ENCODE results near the gene AGL.
"Not testable (repeated sequence)": the region's sequence is repeated elsewhere in the genome, so short reads cannot be mapped to it uniquely, and the experiment has no call there.

The AGL gene

GRCh38 chr1:99852648-99853047 lies 2.5 kb downstream of the AGL start:
- no peak for FAIRE-seq

- FAIRE-seq = no peak
Observed at GRCh38 chr1:99855914-99856450, 5.8 kb downstream of the AGL start.

DNA sequence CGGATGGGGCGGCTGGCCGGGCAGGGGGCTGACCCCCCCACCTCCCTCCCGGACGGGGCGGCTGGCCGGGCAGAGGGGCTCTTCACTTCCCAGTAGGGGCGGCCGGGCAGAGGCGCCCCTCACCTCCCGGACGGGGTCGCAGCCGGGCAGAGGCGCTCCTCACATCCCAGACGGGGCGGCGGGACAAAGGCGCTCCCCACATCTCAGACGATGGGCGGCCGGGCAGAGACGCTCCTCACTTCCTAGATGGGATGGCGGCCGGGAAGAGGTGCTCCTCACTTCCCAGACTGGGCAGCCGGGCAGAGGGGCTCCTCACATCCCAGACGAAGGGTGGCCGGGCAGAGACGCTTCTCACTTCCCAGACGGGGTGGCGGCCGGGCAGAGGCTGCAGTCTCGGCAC lies 6.9 kb downstream of the AGL start:
- FAIRE-seq = not testable (repeated sequence)

GRCh38 chr1:99858286-99858685 lies 8.1 kb downstream of the AGL start:
- FAIRE-seq = no peak

- no peak for FAIRE-seq
Observed at GRCh38 chr1:99858881-99859280, 8.7 kb downstream of the AGL start.

- FAIRE-seq = no peak
Observed at GRCh38 chr1:99860703-99861102, 10.5 kb downstream of the AGL start.

- no peak for FAIRE-seq
Observed at GRCh38 chr1:99867682-99868081, 17.5 kb downstream of the AGL start.

GRCh38 chr1:99869304-99869703 lies 19.1 kb downstream of the AGL start:
- no peak for FAIRE-seq

GRCh38 chr1:99869723-99870122 lies 19.6 kb downstream of the AGL start:
- no peak for FAIRE-seq

DNA sequence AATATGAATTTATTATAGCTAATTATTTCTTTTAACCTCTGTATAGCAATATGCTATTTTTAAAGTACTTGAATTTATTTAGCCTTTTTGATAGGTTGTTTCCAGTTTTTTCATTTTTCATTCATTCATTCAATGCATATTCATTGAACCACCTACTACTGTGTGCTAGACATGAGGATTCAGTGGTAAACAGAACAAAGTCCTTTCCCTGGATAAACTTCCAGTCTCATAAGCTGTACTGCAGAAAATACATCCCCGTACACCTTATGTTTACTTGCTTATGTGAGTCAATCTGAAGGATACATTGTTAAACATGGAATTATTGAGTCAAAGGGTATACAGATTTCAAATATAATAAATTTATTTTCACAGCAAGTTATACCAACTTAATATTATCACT lies 21.9 kb downstream of the AGL start:
- FAIRE-seq = no peak

DNA sequence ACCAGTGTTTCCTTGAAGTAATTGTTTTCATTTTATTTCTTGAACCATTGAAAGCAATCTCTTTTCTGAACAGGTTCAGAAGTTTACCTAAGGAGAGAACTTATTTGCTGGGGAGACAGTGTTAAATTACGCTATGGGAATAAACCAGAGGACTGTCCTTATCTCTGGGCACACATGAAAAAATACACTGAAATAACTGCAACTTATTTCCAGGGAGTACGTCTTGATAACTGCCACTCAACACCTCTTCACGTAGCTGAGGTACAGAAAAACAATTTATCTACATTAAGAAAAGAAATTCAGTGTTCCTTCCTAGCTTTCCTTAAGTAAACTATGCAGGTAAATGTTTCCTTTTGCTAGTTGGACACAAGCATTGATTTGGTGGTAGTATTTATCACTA lies 27.4 kb downstream of the AGL start:
- FAIRE-seq = no peak

- FAIRE-seq = no peak
Observed at GRCh38 chr1:99886179-99886578, 36.0 kb downstream of the AGL start.

DNA sequence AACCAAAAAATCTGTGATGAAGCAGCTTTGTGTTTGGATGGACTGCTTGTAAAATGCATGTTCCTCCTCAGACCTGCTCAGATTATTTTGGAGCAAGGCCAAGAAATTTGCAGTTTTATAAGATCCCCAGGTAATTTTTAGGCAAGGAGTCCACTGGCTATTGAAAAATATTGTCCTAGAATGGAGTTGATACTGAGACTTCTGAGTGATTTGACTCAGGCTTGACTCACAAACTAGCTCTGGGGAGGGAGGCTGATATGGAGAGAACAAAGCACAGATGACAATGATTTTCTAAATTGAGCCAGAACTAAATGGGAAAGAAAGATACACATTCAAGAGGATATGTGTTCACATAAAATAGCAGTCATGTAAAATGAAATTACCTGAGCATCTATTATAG lies 36.7 kb downstream of the AGL start:
- FAIRE-seq = no peak

DNA sequence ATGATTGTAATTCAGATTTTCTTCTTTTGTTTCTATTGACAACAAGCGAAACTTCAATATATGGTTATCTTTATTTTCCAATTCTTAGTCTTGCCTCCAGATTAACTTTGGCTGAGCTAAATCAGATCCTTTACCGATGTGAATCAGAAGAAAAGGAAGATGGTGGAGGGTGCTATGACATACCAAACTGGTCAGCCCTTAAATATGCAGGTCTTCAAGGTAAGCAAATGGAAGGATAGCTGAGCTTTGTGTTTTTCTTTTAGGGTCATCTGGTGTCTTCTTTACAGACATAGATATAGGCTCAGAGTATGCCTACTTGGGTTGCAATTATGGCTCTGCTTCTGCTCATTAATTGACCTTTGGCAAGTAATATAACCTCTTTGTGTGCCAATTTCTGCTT lies 37.7 kb downstream of the AGL start:
- no peak for FAIRE-seq

DNA sequence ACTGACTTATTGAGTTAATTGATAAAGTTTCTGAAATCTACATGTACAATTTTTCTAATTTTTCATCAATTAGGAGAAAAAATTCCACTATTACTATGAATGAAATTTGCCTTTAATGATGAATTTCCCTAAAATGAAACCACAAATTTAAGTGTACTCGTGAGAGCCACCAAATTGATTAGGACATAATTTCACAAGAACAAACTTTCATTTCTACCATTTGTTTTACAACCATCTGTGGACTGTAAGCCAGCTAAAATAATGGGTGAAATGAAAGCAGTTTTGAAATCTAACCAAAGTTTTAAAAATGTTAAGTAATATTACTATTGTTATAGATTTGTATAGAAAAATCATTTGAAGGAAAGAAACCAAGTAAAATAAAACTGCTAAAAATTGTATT lies 41.8 kb downstream of the AGL start:
- FAIRE-seq = no peak

DNA sequence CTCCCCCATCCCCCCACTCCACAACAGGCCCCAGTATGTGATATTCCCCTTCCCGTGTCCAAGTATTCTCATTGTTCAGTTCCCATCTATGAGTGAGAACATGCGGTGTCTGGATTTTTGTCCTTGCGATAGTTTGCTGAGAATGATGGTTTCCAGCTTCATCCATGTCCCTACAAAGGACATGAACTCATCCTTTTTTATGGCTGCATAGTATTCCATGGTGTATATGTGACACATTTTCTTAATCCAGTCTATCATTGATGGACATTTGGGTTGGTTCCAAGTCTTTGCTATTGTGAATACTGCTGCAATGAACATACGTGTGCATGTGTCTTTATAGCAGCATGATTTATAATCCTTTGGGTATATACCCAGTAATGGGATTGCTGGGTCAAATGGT lies 53.1 kb downstream of the AGL start:
- FAIRE-seq = not testable (repeated sequence)

DNA sequence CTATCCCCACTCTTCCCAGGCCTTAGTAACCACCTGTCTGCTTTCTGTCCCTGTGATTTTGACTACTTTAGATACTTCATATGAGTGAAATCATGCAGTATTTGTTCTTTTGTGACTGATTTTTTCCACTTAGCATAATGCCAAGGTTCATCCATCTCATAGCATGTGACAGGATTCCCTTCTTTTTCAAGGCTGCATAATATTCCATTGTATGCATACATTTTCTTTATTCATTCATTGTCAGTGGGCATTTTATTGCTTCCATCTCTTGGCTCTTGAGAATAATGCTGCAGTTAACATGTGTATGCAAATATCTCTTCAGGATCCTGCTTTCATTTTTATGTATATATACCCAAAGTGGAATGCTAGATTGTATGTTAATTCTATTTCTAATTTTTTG lies 56.4 kb downstream of the AGL start:
- no peak for FAIRE-seq

GRCh38 chr1:99917214-99917613 lies 67.1 kb downstream of the AGL start:
- no peak for FAIRE-seq

DNA sequence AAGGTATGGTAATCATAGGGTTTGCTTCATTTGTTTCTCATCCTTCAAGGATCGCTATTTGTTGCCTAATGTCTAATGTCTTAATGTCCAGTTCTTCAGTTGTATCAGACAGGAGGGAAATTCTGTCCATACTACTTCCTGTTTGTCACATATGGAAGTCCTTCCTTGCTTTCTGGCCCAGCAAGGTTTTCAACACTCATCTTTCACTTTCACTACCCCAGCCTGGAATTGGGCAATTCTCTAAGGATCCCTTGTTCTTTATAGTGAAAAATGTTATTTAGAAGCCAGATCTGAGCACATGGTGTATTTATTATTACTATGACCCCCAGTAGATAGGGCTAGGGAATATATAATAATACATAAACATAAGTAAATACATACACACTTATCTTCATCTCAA lies 69.1 kb downstream of the AGL start:
- FAIRE-seq = no peak

DNA sequence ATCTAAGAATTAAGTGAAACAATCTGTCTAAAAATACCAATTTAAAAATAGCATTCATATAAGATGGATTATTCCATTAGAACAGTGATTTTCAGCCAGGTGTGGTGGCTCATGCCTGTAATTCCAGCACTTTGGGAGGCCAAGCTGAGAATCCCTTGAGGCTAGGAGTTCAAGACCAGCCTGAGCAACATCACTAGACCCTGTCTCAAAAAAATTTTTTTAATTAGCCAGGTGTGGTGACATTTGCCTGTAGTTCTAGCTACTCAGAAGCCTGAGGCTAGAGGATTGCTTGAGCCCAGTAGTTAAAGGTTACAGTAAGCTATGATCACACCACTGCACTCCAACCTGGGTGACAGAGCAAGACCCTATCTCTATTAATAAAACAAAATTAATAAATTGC lies 84.6 kb downstream of the AGL start:
- no peak for FAIRE-seq

DNA sequence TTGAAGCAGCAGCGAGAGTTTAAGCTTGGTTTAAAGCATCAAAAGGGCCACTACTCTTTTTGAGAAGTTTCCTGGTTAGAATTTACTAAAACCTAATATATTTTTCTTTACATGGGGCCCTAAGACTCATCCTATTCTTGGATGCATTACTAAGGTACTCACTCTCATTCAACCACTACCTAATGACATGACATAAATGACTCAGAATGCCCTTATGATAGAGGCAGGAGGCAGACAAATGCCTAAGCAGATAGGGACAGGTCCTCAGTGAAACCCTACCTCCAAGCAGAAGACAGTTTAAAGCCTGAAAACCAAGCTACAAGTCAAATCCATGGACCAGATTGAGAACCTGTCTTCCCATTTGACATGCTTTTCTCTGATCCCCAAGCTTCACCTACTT lies 85.4 kb downstream of the AGL start:
- FAIRE-seq = no peak

GRCh38 chr1:99936071-99936470 lies 85.9 kb downstream of the AGL start:
- no peak for FAIRE-seq

DNA sequence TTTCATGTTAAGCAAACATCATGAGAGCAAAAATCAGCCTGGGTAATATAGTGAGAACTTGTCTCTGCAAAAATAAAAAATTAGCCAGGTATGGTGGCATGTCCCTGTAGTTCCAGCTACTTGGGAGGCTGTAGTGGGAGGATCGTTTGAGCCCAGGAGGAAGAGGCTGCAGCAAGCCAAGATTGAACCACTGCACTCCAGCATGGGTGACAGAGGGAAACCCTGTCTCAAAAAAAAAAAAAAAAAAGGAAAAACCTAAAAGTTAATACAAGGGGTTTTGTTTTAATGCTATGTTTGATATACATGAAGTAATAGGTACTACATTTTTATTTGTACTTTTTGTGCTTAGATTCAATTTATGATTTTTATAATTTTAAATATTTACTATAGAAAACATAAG lies 92.6 kb downstream of the AGL start:
- no peak for FAIRE-seq

DNA sequence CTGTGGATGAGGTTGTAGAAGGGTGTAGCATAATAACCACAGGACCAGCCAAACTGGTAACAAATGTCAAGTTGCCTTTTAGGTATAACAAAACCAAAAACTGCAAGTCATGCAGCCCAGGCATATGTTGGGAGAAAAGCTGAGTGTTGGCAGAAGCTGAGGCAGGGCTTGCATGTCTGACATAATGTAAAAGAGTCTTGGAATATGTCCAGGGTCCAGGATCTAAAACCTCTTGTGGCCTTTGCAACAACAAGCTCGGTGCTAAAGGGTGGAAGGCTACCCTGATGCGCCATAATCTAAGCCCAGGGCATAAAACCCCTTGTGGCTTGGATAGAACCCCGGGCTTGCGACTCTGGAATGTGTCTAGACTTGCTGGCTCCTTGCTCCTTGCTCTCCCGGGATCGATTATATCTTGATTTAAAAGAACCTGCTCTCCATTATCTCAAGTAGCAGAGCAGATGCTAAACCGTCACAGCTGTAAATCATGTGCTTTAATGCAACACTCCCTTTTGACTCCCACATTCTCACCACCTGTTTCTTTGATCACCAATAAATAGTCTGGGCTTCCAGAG lies 93.1 kb downstream of the AGL start:
- no peak for FAIRE-seq

GRCh38 chr1:99944192-99944591 lies 94.0 kb downstream of the AGL start:
- FAIRE-seq = no peak

GRCh38 chr1:99945174-99945573 lies 95.0 kb downstream of the AGL start:
- FAIRE-seq = no peak

Measured in islet of Langerhans (tissue), 1 donor.